Measurements from ENCODE around the gene DNAH14. TPM values are rescaled to one million over a fixed set of nuclear protein-coding genes. Genes with fewer than 3 reads are reported as not detected.

Gene DNAH14
- total RNA-seq, 1 donor = 31.8 TPM

DNA sequence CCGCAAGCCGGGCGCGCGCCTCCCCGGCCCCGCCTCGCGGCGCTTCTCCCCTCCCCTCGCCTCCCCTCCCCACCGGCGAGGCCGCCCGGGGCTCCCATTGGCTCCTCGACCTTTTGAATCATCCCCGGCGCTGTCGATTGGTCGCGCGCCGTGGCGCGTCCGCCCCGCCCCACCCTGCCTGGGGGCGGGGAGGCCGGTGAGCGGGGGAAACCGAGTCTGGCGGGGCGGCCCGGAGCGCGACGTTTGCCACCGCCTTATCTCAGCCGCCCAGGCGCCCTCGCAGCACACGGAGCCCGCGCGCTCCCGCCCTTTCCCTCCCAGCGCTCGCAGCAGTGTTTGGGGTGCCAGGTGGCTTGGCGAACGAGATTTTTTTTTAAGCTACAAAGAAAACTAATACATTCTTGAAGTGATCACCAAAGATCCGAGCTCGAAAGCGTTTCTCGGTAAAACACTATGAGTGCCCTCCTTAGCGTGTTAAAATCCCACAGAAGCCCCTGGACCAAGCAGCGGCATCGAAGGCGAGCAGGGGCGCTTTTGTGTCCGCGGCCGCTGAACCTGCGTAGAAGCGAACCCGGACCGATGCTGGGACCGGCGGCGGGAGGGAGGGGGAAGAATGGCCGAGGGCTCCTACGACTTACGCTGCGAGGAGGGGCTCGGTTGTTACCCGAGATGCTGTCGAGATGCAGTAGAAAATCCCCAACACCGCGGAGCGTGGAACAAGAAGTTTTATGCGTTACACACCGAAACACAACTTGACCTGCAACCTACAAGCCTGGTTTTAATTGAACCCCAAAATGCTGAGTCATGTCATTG, 498.8 kb downstream of the DNAH14 start:
- H3K27me3 ChIP-seq (ENCODE audit: insufficient read depth, low read length) = no peaks in the 10 kb centered on the region
- peak overlapping the region; percentile 82 for H2AFZ ChIP-seq (ENCODE audit: low read length)
- no peaks in the 10 kb centered on the region for H3K9me3 ChIP-seq (ENCODE audit: low read depth, low read length)
- H3K79me2 ChIP-seq (ENCODE audit: insufficient read depth, low read length) = peaks cover 46% of the 10 kb centered on the region
- no peaks in the 10 kb centered on the region for H3K36me3 ChIP-seq (ENCODE audit: insufficient read depth, low read length)
- peaks cover 10% of the 10 kb centered on the region for H4K20me1 ChIP-seq (ENCODE audit: insufficient read depth, low read length)
- DNase-seq (ENCODE audit: insufficient read length, low spot score, missing footprints) = peak; percentile 99
- peak overlapping the region; percentile 76 for H3K4me2 ChIP-seq (ENCODE audit: insufficient read depth, low read length)
- peak overlapping the region; percentile 95 for H3K27ac ChIP-seq (ENCODE audit: low read depth, low read length)
- no peak for TF ChIP-seq CTCF (IDR thresholded peaks at IDR 0.05; ENCODE audit: extremely low read depth, low read depth, low read length)
- peak overlapping the region; percentile 91 for H3K4me3 ChIP-seq (ENCODE audit: insufficient read depth, low read length)
- H3K4me1 ChIP-seq (ENCODE audit: insufficient read depth, low read length) = peaks cover 39% of the 10 kb centered on the region

DNA sequence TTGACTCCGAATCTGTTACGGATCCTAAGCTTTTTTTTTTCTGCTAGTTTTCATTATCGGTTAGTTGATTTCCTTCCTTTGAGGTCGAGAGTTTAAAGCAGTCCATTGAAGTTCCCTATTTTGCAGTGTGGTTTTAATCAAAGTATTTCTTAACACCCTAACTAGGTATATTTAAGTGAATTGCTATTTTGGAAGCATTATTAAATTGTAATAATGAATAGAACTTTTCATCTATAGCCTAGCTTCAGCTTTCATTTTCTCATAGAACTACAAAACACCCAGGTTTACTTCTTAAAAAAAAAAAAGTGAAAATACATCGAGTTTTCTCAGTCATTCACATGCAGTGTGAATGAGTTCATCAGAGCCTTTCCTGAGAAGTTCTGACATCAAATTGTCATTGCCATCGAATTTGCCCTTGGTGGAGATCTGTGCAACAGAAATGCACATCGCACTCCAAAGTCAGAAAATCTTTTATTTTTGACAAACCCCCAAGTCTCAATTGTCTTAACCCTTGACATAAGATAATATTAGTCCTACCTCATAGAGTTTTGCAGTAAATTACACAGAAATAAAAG, 499.5 kb downstream of the DNAH14 start:
- no peaks in the 10 kb centered on the region for H3K27me3 ChIP-seq (ENCODE audit: insufficient read depth, low read length)
- H2AFZ ChIP-seq (ENCODE audit: low read length) = peak overlapping the region; percentile 82
- no peaks in the 10 kb centered on the region for H3K9me3 ChIP-seq (ENCODE audit: low read depth, low read length)
- peak overlapping the region; percentile 91 for H3K4me3 ChIP-seq (ENCODE audit: insufficient read depth, low read length)
- peak overlapping the region; percentile 64 for H3K27ac ChIP-seq (ENCODE audit: low read depth, low read length)
- peak overlapping the region; percentile 76 for H3K4me2 ChIP-seq (ENCODE audit: insufficient read depth, low read length)
- DNase-seq (ENCODE audit: insufficient read length, low spot score, missing footprints) = no peak
- peaks cover 10% of the 10 kb centered on the region for H4K20me1 ChIP-seq (ENCODE audit: insufficient read depth, low read length)
- no peaks in the 10 kb centered on the region for H3K36me3 ChIP-seq (ENCODE audit: insufficient read depth, low read length)
- no peak for TF ChIP-seq CTCF (IDR thresholded peaks at IDR 0.05; ENCODE audit: extremely low read depth, low read depth, low read length)
- H3K79me2 ChIP-seq (ENCODE audit: insufficient read depth, low read length) = peaks cover 39% of the 10 kb centered on the region
- H3K4me1 ChIP-seq (ENCODE audit: insufficient read depth, low read length) = peaks cover 32% of the 10 kb centered on the region

GRCh38 chr1:225430301-225430700, 500.8 kb downstream of the DNAH14 start:
- Histone ChIP-seq H3K36me3 (ENCODE audit: insufficient read depth, low read length) (no peaks in the 10 kb centered on the region), H3K4me3 (ENCODE audit: insufficient read depth, low read length) (no peak overlapping the region), H3K27ac (ENCODE audit: low read depth, low read length) (no peak overlapping the region), H3K9me3 (ENCODE audit: low read depth, low read length) (no peaks in the 10 kb centered on the region), H3K4me1 (ENCODE audit: insufficient read depth, low read length) (peaks cover 19% of the 10 kb centered on the region), H4K20me1 (ENCODE audit: insufficient read depth, low read length) (peaks cover 7% of the 10 kb centered on the region), H3K79me2 (ENCODE audit: insufficient read depth, low read length) (peaks cover 26% of the 10 kb centered on the region), H3K4me2 (ENCODE audit: insufficient read depth, low read length) (no peak overlapping the region), H3K27me3 (ENCODE audit: insufficient read depth, low read length) (no peaks in the 10 kb centered on the region), H2AFZ (ENCODE audit: low read length) (peak overlapping the region; percentile 30)
- TF ChIP-seq CTCF (IDR thresholded peaks at IDR 0.05; ENCODE audit: extremely low read depth, low read depth, low read length) = no peak
- peak; percentile 76 for DNase-seq (ENCODE audit: insufficient read length, low spot score, missing footprints)

Measured in osteoblast (primary cell).